H9 (cell line): ENCODE data around the gene CLMN. TPM values are rescaled to one million over a fixed set of nuclear protein-coding genes. Genes with fewer than 3 reads are reported as not detected.

Experiments used
- DNase-seq: peaks from one replicate; pipeline ENCODE4 v3.0.0-alpha.2; 2017
- H2AFZ ChIP-seq: one replicate; pipeline ENCODE4 v1.6.1; 2013; ENCODE audit warnings: mild to moderate bottlenecking, low read length, control low read depth, moderate library complexity
- H2AK5ac ChIP-seq: 2 replicates; pipeline ENCODE4 v1.6.1; 2013; ENCODE audit warnings: low read length, control low read depth, mixed read lengths; ENCODE audit not compliant: insufficient read length
- H2BK120ac ChIP-seq: one replicate; pipeline ENCODE4 v1.6.1; 2013; ENCODE audit warnings: low read depth, mild to moderate bottlenecking, low read length, control low read depth, inconsistent platforms; ENCODE audit not compliant: poor library complexity, severe bottlenecking
- H2BK12ac ChIP-seq: 2 replicates; pipeline ENCODE4 v1.6.1; 2013; ENCODE audit warnings: low read length, control low read depth, mixed read lengths, low read depth; ENCODE audit not compliant: insufficient read length
- H2BK15ac ChIP-seq: 2 replicates; pipeline ENCODE4 v1.6.1; 2013; ENCODE audit warnings: low read depth, low read length, control low read depth
- H2BK20ac ChIP-seq: one replicate; pipeline ENCODE4 v1.6.1; 2013; ENCODE audit warnings: low read depth, mild to moderate bottlenecking, low read length, control low read depth, inconsistent platforms; ENCODE audit not compliant: poor library complexity, severe bottlenecking
- H2BK5ac ChIP-seq: 2 replicates; pipeline ENCODE4 v1.6.1; 2013; ENCODE audit warnings: low read length, control low read depth, mixed read lengths; ENCODE audit not compliant: insufficient read length
- H3K14ac ChIP-seq: 2 replicates; pipeline ENCODE4 v1.6.1; 2013; ENCODE audit warnings: low read length, control low read depth; ENCODE audit not compliant: insufficient read depth
- H3K18ac ChIP-seq: 2 replicates; pipeline ENCODE4 v1.6.1; 2013; ENCODE audit warnings: low read depth, mild to moderate bottlenecking, mixed read lengths, low read length, control low read depth; ENCODE audit not compliant: insufficient read length
- H3K23ac ChIP-seq: 2 replicates; pipeline ENCODE4 v1.6.1; 2013; ENCODE audit warnings: low read length, control low read depth, mixed read lengths, low read depth; ENCODE audit not compliant: insufficient read length
- H3K23me2 ChIP-seq: 2 replicates; pipeline ENCODE4 v1.6.1; 2013; ENCODE audit warnings: low read depth, mild to moderate bottlenecking, mixed read lengths, low read length, control low read depth; ENCODE audit not compliant: insufficient read length, poor library complexity, severe bottlenecking
- H3K27ac ChIP-seq: 2 replicates; pipeline ENCODE4 v1.5.1; 2013; ENCODE audit warnings: low read length, control low read depth, mixed read lengths, low read depth; ENCODE audit not compliant: insufficient read length
- H3K27me3 ChIP-seq: 2 replicates; pipeline ENCODE4 v1.6.1; 2013; ENCODE audit warnings: low read length, control low read depth, inconsistent platforms; ENCODE audit not compliant: insufficient read depth
- H3K4ac ChIP-seq: 2 replicates; pipeline ENCODE4 v1.6.1; 2013; ENCODE audit warnings: low read depth, mild to moderate bottlenecking, control low read depth, inconsistent platforms, low read length, moderate library complexity
- H3K4me1 ChIP-seq: 2 replicates; pipeline ENCODE4 v1.6.1; 2013; ENCODE audit warnings: low read length, control low read depth, inconsistent platforms; ENCODE audit not compliant: insufficient read depth
- H3K4me2 ChIP-seq: 2 replicates; pipeline ENCODE4 v1.6.1; 2013; ENCODE audit warnings: low read length, control low read depth, mixed read lengths; ENCODE audit not compliant: insufficient read length, insufficient read depth
- H3K56ac ChIP-seq: 2 replicates; pipeline ENCODE4 v1.6.1; 2013; ENCODE audit warnings: low read depth, mild to moderate bottlenecking, mixed read lengths, low read length, control low read depth; ENCODE audit not compliant: insufficient read length
- H3K79me1 ChIP-seq: 2 replicates; pipeline ENCODE4 v1.6.1; 2013; ENCODE audit warnings: low read depth, mild to moderate bottlenecking, moderate library complexity, low read length, control low read depth, inconsistent platforms; ENCODE audit not compliant: insufficient read depth, poor library complexity, severe bottlenecking
- H3K79me2 ChIP-seq: 2 replicates; pipeline ENCODE4 v1.6.1; 2013; ENCODE audit warnings: low read length, control low read depth, inconsistent platforms; ENCODE audit not compliant: insufficient read depth
- H3K9ac ChIP-seq: 2 replicates; pipeline ENCODE4 v1.6.1; 2013; ENCODE audit warnings: low read length, control low read depth, mixed read lengths; ENCODE audit not compliant: insufficient read length; ENCODE audit errors: extremely low read depth
- H3K9me3 ChIP-seq: one replicate; pipeline ENCODE4 v1.6.1; 2013; ENCODE audit warnings: low read depth, low read length, inconsistent platforms; ENCODE audit not compliant: control insufficient read depth
- H3T11ph ChIP-seq: one replicate; pipeline ENCODE4 v1.6.1; 2013; ENCODE audit warnings: mild to moderate bottlenecking, low read length, control low read depth, inconsistent platforms
- H4K20me1 ChIP-seq: one replicate; pipeline ENCODE4 v1.6.1; 2013; ENCODE audit not compliant: control insufficient read depth, insufficient read length, insufficient read depth
- H4K5ac ChIP-seq: 2 replicates; pipeline ENCODE4 v1.6.1; 2013; ENCODE audit warnings: low read depth, mild to moderate bottlenecking, mixed read lengths, low read length, control low read depth; ENCODE audit not compliant: insufficient read length
- H4K8ac ChIP-seq: replicated peaks from 2 replicates; pipeline ENCODE4 v1.6.1; 2013; ENCODE audit warnings: low read length, control low read depth, mixed read lengths, low read depth; ENCODE audit not compliant: insufficient read length
- H4K91ac ChIP-seq: 2 replicates; pipeline ENCODE4 v1.6.1; 2013; ENCODE audit warnings: low read depth, mild to moderate bottlenecking, moderate library complexity, mixed read lengths, low read length, control low read depth; ENCODE audit not compliant: insufficient read length
- H3K27ac Mint-ChIP-seq, 3 experiments: 2 replicates in 2 of 3; 3 replicates in 1 of 3; pipeline ENCODE4 v1.8.0; 2020 to 2021; ENCODE audit warnings: mixed read lengths in 3 of 3, mild to moderate bottlenecking in 1 of 3, moderate library complexity in 1 of 3
- H3K27me3 Mint-ChIP-seq: 2 replicates; pipeline ENCODE4 v1.8.0; 2021; ENCODE audit warnings: low read depth, mild to moderate bottlenecking, moderate library complexity, mixed read lengths
- H3K36me3 Mint-ChIP-seq, 3 experiments: 2 replicates in 2 of 3; 3 replicates in 1 of 3; pipeline ENCODE4 v1.8.0; 2020 to 2021; ENCODE audit warnings: low read depth in 3 of 3, mixed read lengths in 3 of 3; ENCODE audit not compliant: insufficient read depth in 1 of 3
- H3K4me1 Mint-ChIP-seq, 2 experiments: 2 replicates each; pipeline ENCODE4 v1.8.0; 2020; ENCODE audit warnings: mixed read lengths in 2 of 2
- H3K4me3 Mint-ChIP-seq, 2 experiments: 2 replicates in 1 of 2; 3 replicates in 1 of 2; pipeline ENCODE4 v1.8.0; 2020 to 2021; ENCODE audit warnings: mild to moderate bottlenecking in 2 of 2, mixed read lengths in 2 of 2, moderate library complexity in 1 of 2
- H3K9me3 Mint-ChIP-seq, 2 experiments: 2 replicates in 1 of 2; 3 replicates in 1 of 2; pipeline ENCODE4 v1.8.0; 2020; ENCODE audit warnings: mild to moderate bottlenecking in 2 of 2, mixed read lengths in 2 of 2, moderate library complexity in 1 of 2
- WGBS: extraction: QIAGEN DNeasy Blood & Tissue Kit; methylation state at CpG from one replicate; pipeline ENCODE4 v1.1.7; 2013; ENCODE audit warnings: missing lambda C conversion rate, low lambda C conversion rate, mixed read lengths; ENCODE audit not compliant: insufficient read length; ENCODE audit errors: extremely low coverage; 5-methylcytosine and 5-hydroxymethylcytosine counted together
- total RNA-seq: library from RNA; stranded (reverse); gene quantifications from 2 replicates; pipeline ENCODE4 v1.2.1, GENCODE V29; 2021
- TF ChIP-seq, protein P1 (sequence below): fragments of 200-600 bp; sonication (generic); conservative IDR thresholded peaks from 3 replicates; pipeline ENCODE4 v1.8.0; 2021; ENCODE audit warnings: antibody characterized with exemption, mild to moderate bottlenecking

The CLMN gene
- total RNA-seq, 1 experiment from 2014 or later, result 7.6 TPM

DNA sequence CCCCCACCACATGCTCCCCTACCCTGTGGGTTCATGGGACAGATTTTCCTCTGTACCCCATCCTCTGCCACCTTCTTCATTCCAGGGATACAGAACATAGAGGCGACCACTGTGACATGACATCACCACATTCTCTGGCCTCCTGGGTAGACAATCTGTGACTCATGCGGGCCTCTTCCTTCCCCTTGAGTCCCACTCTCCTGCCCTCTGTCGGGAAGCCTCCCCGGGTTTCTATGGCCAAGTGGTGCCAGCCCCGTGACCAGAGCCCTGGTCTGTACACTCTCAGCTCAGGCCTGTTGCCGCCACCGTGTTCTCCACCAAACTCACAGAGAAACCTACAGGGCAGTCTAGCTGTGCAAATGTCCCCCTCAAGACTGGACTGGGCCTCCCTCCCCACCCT, 8.0 kb downstream of the CLMN start:
- Histone ChIP-seq H3K79me1 (no peaks in the 10 kb centered on the region), H4K20me1 (peaks cover 2% of the 10 kb centered on the region), H4K8ac (no peak overlapping the region), H3T11ph (no peak overlapping the region), H3K27me3 (no peaks in the 10 kb centered on the region), H2BK5ac (no peak overlapping the region), H3K14ac (no peak overlapping the region), H2BK15ac (no peak overlapping the region), H3K23me2 (no peaks in the 10 kb centered on the region), H3K9me3 (no peaks in the 10 kb centered on the region), H4K91ac (no peak overlapping the region), H3K18ac (no peak overlapping the region), H3K23ac (no peak overlapping the region), H3K4me2 (no peak overlapping the region), H3K27ac (no peak overlapping the region), H2AFZ (no peak overlapping the region), H3K79me2 (no peaks in the 10 kb centered on the region), H2BK120ac (no peak overlapping the region), H4K5ac (no peak overlapping the region), H3K4ac (no peak overlapping the region), H2BK20ac (no peak overlapping the region), H2AK5ac (no peak overlapping the region), H3K9ac (no peak overlapping the region), H3K4me1 (no peaks in the 10 kb centered on the region; the same call in 1 of the 2 replicates), H3K56ac (no peak overlapping the region), H2BK12ac (no peak overlapping the region)
- no peak overlapping the region for H3K4me3 Mint-ChIP-seq
- no peak for DNase-seq
- peaks cover 14% of the 10 kb centered on the region for H3K27me3 Mint-ChIP-seq
- no peak overlapping the region for H3K27ac Mint-ChIP-seq
- peaks cover 0 to 4% of the 10 kb centered on the region in 2 experiments; a peak in 2 of 5 replicates for H3K9me3 Mint-ChIP-seq
- peaks cover 3 to 11% of the 10 kb centered on the region in 2 experiments; a peak in 3 of 4 replicates for H3K4me1 Mint-ChIP-seq
- H3K36me3 Mint-ChIP-seq, result peaks cover 0 to 2% (median 0%) of the 10 kb centered on the region in 3 experiments; a peak in 2 of 7 replicates
- no CpG with 5 or more reads among the region's 7 CpGs for WGBS
- TF ChIP-seq, protein P1, sequence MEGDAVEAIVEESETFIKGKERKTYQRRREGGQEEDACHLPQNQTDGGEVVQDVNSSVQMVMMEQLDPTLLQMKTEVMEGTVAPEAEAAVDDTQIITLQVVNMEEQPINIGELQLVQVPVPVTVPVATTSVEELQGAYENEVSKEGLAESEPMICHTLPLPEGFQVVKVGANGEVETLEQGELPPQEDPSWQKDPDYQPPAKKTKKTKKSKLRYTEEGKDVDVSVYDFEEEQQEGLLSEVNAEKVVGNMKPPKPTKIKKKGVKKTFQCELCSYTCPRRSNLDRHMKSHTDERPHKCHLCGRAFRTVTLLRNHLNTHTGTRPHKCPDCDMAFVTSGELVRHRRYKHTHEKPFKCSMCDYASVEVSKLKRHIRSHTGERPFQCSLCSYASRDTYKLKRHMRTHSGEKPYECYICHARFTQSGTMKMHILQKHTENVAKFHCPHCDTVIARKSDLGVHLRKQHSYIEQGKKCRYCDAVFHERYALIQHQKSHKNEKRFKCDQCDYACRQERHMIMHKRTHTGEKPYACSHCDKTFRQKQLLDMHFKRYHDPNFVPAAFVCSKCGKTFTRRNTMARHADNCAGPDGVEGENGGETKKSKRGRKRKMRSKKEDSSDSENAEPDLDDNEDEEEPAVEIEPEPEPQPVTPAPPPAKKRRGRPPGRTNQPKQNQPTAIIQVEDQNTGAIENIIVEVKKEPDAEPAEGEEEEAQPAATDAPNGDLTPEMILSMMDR, result no peak
